ENCODE results near the gene ANKMY1. TPM values are rescaled to one million over a fixed set of nuclear protein-coding genes. Genes with fewer than 3 reads are reported as not detected.

The ANKMY1 gene
- total and polyA plus RNA-seq, 2 experiments from 2014 or later: 9.2 to 11.1 TPM

- WGBS (ENCODE audit: low lambda C conversion rate, missing lambda C conversion rate): 75% methylated on average over 17 of the region's 20 CpGs
- DNase-seq (ENCODE audit: low spot score): peak; percentile 10
- Histone ChIP-seq H3K79me2 (no peaks in the 10 kb centered on the region), H3K9me2 (replicated peaks; ENCODE audit: insufficient read depth) (no peaks in the 10 kb centered on the region), H3K4me2 (no peak overlapping the region), H3K27ac (no peak overlapping the region), H3K4me3 (no peak overlapping the region), H3K9me3 (ENCODE audit: low read depth) (no peaks in the 10 kb centered on the region), H4K20me1 (ENCODE audit: insufficient read depth, poor library complexity, severe bottlenecking) (no peaks in the 10 kb centered on the region), H2AFZ (no peak overlapping the region), H3K27me3 (no peaks in the 10 kb centered on the region), H3K4me1 (ENCODE audit: insufficient read depth) (no peaks in the 10 kb centered on the region), H3K36me3 (replicated peaks; ENCODE audit: insufficient read depth, low read depth) (no peaks in the 10 kb centered on the region)
- TF ChIP-seq EZH2phosphoT487 (IDR thresholded peaks at IDR 0.05; ENCODE audit: low read depth, severe bottlenecking, unreplicated experiment) (no peak), EZH2 (IDR thresholded peaks at IDR 0.05; ENCODE audit: borderline replicate concordance) (no peak)
- TF ChIP-seq, protein P1, sequence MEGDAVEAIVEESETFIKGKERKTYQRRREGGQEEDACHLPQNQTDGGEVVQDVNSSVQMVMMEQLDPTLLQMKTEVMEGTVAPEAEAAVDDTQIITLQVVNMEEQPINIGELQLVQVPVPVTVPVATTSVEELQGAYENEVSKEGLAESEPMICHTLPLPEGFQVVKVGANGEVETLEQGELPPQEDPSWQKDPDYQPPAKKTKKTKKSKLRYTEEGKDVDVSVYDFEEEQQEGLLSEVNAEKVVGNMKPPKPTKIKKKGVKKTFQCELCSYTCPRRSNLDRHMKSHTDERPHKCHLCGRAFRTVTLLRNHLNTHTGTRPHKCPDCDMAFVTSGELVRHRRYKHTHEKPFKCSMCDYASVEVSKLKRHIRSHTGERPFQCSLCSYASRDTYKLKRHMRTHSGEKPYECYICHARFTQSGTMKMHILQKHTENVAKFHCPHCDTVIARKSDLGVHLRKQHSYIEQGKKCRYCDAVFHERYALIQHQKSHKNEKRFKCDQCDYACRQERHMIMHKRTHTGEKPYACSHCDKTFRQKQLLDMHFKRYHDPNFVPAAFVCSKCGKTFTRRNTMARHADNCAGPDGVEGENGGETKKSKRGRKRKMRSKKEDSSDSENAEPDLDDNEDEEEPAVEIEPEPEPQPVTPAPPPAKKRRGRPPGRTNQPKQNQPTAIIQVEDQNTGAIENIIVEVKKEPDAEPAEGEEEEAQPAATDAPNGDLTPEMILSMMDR (IDR thresholded peaks at IDR 0.05; ENCODE audit: poor library complexity): no peak
Measured at GRCh38 chr2:240468303-240469238, 89.2 kb downstream of the ANKMY1 start.

DNA sequence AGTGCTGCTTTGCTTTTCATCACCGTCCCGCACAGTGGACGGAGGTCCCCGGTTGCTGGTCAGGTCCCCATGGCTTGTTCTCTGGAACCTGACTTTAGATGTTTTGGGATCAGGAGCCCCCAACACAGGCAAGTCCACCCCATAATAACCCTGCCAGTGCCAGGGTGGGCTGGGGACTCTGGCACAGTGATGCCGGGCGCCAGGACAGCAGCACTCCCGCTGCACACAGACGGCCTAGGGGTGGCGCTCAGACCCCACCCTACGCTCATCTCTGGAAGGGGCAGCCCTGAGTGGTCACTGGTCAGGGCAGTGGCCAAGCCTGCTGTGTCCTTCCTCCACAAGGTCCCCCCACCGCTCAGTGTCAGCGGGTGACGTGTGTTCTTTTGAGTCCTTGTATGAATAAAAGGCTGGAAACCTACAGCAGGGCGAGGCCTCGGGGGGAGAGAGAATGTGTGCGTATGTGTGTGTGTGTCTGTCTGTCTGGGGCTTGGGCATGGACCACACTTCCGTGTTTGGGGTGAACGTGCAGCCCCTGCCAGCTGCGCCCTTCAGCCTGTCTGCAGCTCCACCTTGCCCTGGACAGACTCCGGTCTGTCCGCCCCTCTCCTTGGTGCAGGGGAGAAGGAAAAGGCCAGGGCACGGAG is 90.0 kb downstream of the ANKMY1 start:
- Histone ChIP-seq H4K20me1 (ENCODE audit: insufficient read depth, poor library complexity, severe bottlenecking) (no peaks in the 10 kb centered on the region), H3K36me3 (replicated peaks; ENCODE audit: insufficient read depth, low read depth) (no peaks in the 10 kb centered on the region), H3K27me3 (no peaks in the 10 kb centered on the region), H3K4me2 (no peak overlapping the region), H2AFZ (no peak overlapping the region), H3K79me2 (no peaks in the 10 kb centered on the region), H3K9me2 (replicated peaks; ENCODE audit: insufficient read depth) (no peaks in the 10 kb centered on the region), H3K4me1 (ENCODE audit: insufficient read depth) (no peaks in the 10 kb centered on the region), H3K27ac (no peak overlapping the region), H3K4me3 (no peak overlapping the region), H3K9me3 (ENCODE audit: low read depth) (no peaks in the 10 kb centered on the region)
- DNase-seq (ENCODE audit: low spot score): peak; percentile 5
- TF ChIP-seq, protein P1 (IDR thresholded peaks at IDR 0.05; ENCODE audit: poor library complexity): no peak
- TF ChIP-seq EZH2 (IDR thresholded peaks at IDR 0.05; ENCODE audit: borderline replicate concordance): no peak
- 92% methylated on average over 22 of the region's 22 CpGs for WGBS (ENCODE audit: low lambda C conversion rate, missing lambda C conversion rate)

GRCh38 chr2:240467149-240467642 is 90.6 kb downstream of the ANKMY1 start:
- DNase-seq (ENCODE audit: low spot score): peak; percentile 3
- Histone ChIP-seq H3K36me3 (replicated peaks; ENCODE audit: insufficient read depth, low read depth) (no peaks in the 10 kb centered on the region), H4K20me1 (ENCODE audit: insufficient read depth, poor library complexity, severe bottlenecking) (no peaks in the 10 kb centered on the region), H3K9me3 (ENCODE audit: low read depth) (no peaks in the 10 kb centered on the region), H3K27me3 (no peaks in the 10 kb centered on the region), H3K9me2 (replicated peaks; ENCODE audit: insufficient read depth) (no peaks in the 10 kb centered on the region), H3K4me2 (no peak overlapping the region), H3K27ac (no peak overlapping the region), H3K4me1 (ENCODE audit: insufficient read depth) (no peaks in the 10 kb centered on the region), H2AFZ (no peak overlapping the region), H3K4me3 (no peak overlapping the region), H3K79me2 (no peaks in the 10 kb centered on the region)
- TF ChIP-seq, protein P1 (IDR thresholded peaks at IDR 0.05; ENCODE audit: poor library complexity): no peak
- TF ChIP-seq EZH2 (IDR thresholded peaks at IDR 0.05; ENCODE audit: borderline replicate concordance) (no peak), EZH2phosphoT487 (IDR thresholded peaks at IDR 0.05; ENCODE audit: low read depth, severe bottlenecking, unreplicated experiment) (no peak)
- WGBS (ENCODE audit: low lambda C conversion rate, missing lambda C conversion rate): 93% methylated on average over 12 of the region's 12 CpGs

Data from hepatocyte (in vitro differentiated cells).